ENCODE results near the gene SLC6A18.
"Not testable (repeated sequence)": the region's sequence is repeated elsewhere in the genome, so short reads cannot be mapped to it uniquely, and the experiment has no call there.

The SLC6A18 gene

GRCh38 chr5:1224631-1225030 is 550 bp upstream of the SLC6A18 start:
- no peak overlapping the region for H3K4me3 ChIP-seq (ENCODE audit: low read depth, low read length)
- POLR2A ChIA-PET, result no interaction called here
- CTCF ChIA-PET, result no interaction called here
- no peak for TF ChIP-seq CTCF (IDR thresholded peaks at IDR 0.05; ENCODE audit: insufficient read depth, low read length, missing control alignments)
- DNase-seq (ENCODE audit: low read depth, low spot score), result no peak

- no peak overlapping the region for H3K4me3 ChIP-seq (ENCODE audit: low read depth, low read length)
- CTCF ChIA-PET, result no interaction called here
- TF ChIP-seq CTCF (IDR thresholded peaks at IDR 0.05; ENCODE audit: insufficient read depth, low read length, missing control alignments), result no peak
- DNase-seq (ENCODE audit: low read depth, low spot score), result no peak
- POLR2A ChIA-PET, result no interaction called here
Observed at GRCh38 chr5:1226231-1226630, 1.1 kb downstream of the SLC6A18 start.

DNA sequence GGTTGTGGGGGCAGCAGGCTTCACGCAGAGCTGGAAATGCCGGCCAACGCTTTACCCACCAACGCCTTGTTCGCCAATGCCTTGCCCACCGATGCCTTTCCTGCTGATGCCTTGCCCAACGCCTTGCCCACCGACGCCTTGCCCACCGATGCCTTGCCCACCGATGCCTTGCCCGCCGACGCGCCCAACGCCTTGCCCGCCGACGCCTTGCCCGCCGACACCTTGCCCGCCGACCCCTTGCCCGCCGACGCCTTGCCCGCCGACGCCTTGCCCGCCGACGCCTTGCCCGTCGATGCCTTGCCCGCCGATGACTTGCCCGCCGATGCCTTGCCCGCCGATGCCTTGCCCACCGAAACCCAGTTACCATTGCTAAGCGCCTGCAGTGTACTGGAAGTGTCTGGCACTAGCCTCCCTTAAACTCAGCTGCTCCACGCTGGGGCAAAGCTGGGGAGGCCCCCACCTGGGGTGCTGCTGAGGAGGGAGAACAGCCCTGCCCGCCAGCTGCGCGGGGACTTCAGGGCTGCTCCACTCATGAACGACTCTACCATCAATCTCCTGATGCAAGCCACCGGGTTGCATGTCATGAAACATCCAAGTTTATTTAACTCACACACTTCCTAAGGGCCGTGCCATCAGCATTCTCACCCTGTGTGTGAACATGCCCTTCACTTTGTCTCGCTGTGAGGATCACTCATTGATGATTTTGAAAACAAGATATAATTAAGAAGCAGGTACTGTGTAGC is 1.8 kb downstream of the SLC6A18 start:
- POLR2A ChIA-PET, result no interaction called here
- H3K4me3 ChIP-seq (ENCODE audit: low read depth, low read length), result no peak overlapping the region
- CTCF ChIA-PET, result no interaction called here
- TF ChIP-seq CTCF (IDR thresholded peaks at IDR 0.05; ENCODE audit: insufficient read depth, low read length, missing control alignments), result no peak
- DNase-seq (ENCODE audit: low read depth, low spot score), result no peak

- DNase-seq (ENCODE audit: low read depth, low spot score), result no peak
- ChIA-PET POLR2A (interaction anchor here (0.6 kb wide), 1 partner anchor 9 kb away, joined by 3 read pairs; no protein-coding TSS in a partner anchor), CTCF (no interaction called here)
- TF ChIP-seq CTCF (IDR thresholded peaks at IDR 0.05; ENCODE audit: insufficient read depth, low read length, missing control alignments), result no peak
- no peak overlapping the region for H3K4me3 ChIP-seq (ENCODE audit: low read depth, low read length)
Observed at GRCh38 chr5:1227667-1228066, 2.5 kb downstream of the SLC6A18 start.

- ChIA-PET POLR2A (interaction anchor here (0.6 kb wide), 1 partner anchor 9 kb away, joined by 3 read pairs; no protein-coding TSS in a partner anchor), CTCF (no interaction called here)
- TF ChIP-seq CTCF (IDR thresholded peaks at IDR 0.05; ENCODE audit: insufficient read depth, low read length, missing control alignments), result no peak
- DNase-seq (ENCODE audit: low read depth, low spot score), result no peak
- no peak overlapping the region for H3K4me3 ChIP-seq (ENCODE audit: low read depth, low read length)
Observed at GRCh38 chr5:1228120-1228519, 2.9 kb downstream of the SLC6A18 start.

DNA sequence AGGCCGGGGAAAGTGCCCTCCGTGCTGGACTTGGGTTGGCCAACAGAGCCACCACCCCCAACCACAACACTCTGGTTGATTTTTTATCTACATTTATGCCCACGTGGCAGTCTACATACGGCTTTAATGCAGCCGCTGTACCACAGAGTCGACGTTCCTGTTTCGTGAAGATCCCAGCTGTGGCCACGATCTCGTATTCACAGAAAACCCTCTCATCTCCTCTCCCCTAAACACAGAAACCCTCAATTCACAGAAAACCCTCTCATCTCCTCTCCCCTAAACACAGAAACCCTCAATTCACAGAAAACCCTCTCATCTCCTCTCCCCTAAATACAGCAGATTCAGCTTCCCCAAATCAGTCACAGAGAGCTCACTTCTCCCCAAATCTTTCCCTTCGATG is 3.8 kb downstream of the SLC6A18 start:
- CTCF ChIA-PET; POLR2A ChIA-PET; H3K4me3 ChIP-seq (ENCODE audit: low read depth, low read length); DNase-seq (ENCODE audit: low read depth, low spot score): not testable (repeated sequence)

DNA sequence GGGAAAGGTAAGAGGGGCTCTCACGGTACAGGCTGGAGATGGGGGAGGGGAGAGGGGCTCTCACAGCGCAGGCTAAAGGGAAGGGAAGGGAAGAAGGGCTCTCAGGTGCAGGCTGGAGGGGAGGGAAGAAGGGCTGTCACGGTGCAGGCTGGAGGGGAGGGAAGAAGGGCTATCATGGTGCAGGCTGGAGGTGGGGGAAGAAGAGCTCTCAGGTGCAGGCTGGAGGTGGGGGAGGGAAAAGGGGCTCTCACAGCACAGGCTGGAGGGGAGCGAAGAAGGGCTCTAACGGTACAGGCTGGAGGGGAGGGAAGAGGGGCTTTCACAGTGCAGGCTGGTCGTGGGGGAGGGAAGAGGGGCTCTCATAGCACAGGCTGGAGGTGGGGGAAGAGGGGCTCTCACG is 4.6 kb downstream of the SLC6A18 start:
- no peak overlapping the region for H3K4me3 ChIP-seq (ENCODE audit: low read depth, low read length)
- ChIA-PET POLR2A (no interaction called here), CTCF (no interaction called here)
- no peak for TF ChIP-seq CTCF (IDR thresholded peaks at IDR 0.05; ENCODE audit: insufficient read depth, low read length, missing control alignments)
- DNase-seq (ENCODE audit: low read depth, low spot score), result no peak

All from AG04449 (cell line).